ENCODE measurements around the gene MX1.

GRCh38 chr21:41483973-41484372, 57.9 kb downstream of the MX1 start:
- TF ChIP-seq, protein P1, sequence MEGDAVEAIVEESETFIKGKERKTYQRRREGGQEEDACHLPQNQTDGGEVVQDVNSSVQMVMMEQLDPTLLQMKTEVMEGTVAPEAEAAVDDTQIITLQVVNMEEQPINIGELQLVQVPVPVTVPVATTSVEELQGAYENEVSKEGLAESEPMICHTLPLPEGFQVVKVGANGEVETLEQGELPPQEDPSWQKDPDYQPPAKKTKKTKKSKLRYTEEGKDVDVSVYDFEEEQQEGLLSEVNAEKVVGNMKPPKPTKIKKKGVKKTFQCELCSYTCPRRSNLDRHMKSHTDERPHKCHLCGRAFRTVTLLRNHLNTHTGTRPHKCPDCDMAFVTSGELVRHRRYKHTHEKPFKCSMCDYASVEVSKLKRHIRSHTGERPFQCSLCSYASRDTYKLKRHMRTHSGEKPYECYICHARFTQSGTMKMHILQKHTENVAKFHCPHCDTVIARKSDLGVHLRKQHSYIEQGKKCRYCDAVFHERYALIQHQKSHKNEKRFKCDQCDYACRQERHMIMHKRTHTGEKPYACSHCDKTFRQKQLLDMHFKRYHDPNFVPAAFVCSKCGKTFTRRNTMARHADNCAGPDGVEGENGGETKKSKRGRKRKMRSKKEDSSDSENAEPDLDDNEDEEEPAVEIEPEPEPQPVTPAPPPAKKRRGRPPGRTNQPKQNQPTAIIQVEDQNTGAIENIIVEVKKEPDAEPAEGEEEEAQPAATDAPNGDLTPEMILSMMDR (IDR thresholded peaks at IDR 0.05) = no peak
- TF ChIP-seq POLR2A (IDR thresholded peaks at IDR 0.05) = no peak
